Measurements from ENCODE around the gene GALNTL6.

GRCh38 chr4:172992648-172993378 lies 1179.6 kb downstream of the GALNTL6 start:
- TF ChIP-seq POLR2AphosphoS5 (IDR thresholded peaks at IDR 0.05) (no peak), CTCF (IDR thresholded peaks at IDR 0.05; ENCODE audit: poor library complexity, severe bottlenecking) (no peak), EZH2 (IDR thresholded peaks at IDR 0.05; ENCODE audit: borderline replicate concordance, insufficient read depth, low read length, poor library complexity, severe bottlenecking) (no peak), EP300 (conservative IDR thresholded peaks at IDR 0.05; ENCODE audit: poor library complexity, severe bottlenecking) (no peak)
